ENCODE data around the gene B3GAT1.

Gene B3GAT1

GRCh38 chr11:134372536-134372935 lies 39.5 kb downstream of the B3GAT1 start:
- no peak for DNase-seq (ENCODE audit: low spot score in 2 of 2)
- H3K9me3 ChIP-seq: no peaks in the 10 kb centered on the region
- H3K4me3 ChIP-seq: no peak overlapping the region
- H3K27me3 ChIP-seq (ENCODE audit: low read depth): no peaks in the 10 kb centered on the region
- no peaks in the 10 kb centered on the region for H3K4me1 ChIP-seq
- in situ Hi-C loops (cut with MboI; ENCODE audit: low sequenced_read_pairs): no loop called here
- peaks cover 4% of the 10 kb centered on the region for H3K36me3 ChIP-seq (replicated peaks)

- in situ Hi-C loops (cut with MboI; ENCODE audit: low sequenced_read_pairs): no loop called here
- no peaks in the 10 kb centered on the region for H3K9me3 ChIP-seq
- H3K4me1 ChIP-seq: no peaks in the 10 kb centered on the region
- no peaks in the 10 kb centered on the region for H3K27me3 ChIP-seq (ENCODE audit: low read depth)
- DNase-seq (ENCODE audit: low spot score in 2 of 2): no peak
- H3K36me3 ChIP-seq (replicated peaks): peaks cover 4% of the 10 kb centered on the region
- H3K4me3 ChIP-seq: no peak overlapping the region
These were observed 40.4 kb downstream of the B3GAT1 start for GRCh38 chr11:134371436-134372185.

GRCh38 chr11:134370526-134371435 lies 41.3 kb downstream of the B3GAT1 start:
- Histone ChIP-seq H3K4me3 (no peak overlapping the region), H3K4me1 (no peaks in the 10 kb centered on the region), H3K9me3 (no peaks in the 10 kb centered on the region), H3K36me3 (replicated peaks) (peaks cover 4% of the 10 kb centered on the region), H3K27me3 (ENCODE audit: low read depth) (no peaks in the 10 kb centered on the region)
- in situ Hi-C loops (cut with MboI; ENCODE audit: low sequenced_read_pairs): no loop called here
- no peak for DNase-seq (ENCODE audit: low spot score in 2 of 2)

GRCh38 chr11:134369656-134370525 lies 42.2 kb downstream of the B3GAT1 start:
- DNase-seq (ENCODE audit: low spot score in 2 of 2): no peak
- H3K36me3 ChIP-seq (replicated peaks): peaks cover 4% of the 10 kb centered on the region
- in situ Hi-C loops (cut with MboI; ENCODE audit: low sequenced_read_pairs): no loop called here
- H3K27me3 ChIP-seq (ENCODE audit: low read depth): no peaks in the 10 kb centered on the region
- H3K9me3 ChIP-seq: no peaks in the 10 kb centered on the region
- no peak overlapping the region for H3K4me3 ChIP-seq
- H3K4me1 ChIP-seq: no peaks in the 10 kb centered on the region

- Histone ChIP-seq H3K9me3 (no peaks in the 10 kb centered on the region), H3K27me3 (ENCODE audit: low read depth) (no peaks in the 10 kb centered on the region), H3K4me1 (no peaks in the 10 kb centered on the region), H3K4me3 (no peak overlapping the region), H3K36me3 (replicated peaks) (peaks cover 4% of the 10 kb centered on the region)
- in situ Hi-C loops (cut with MboI; ENCODE audit: low sequenced_read_pairs): no loop called here
- no peak for DNase-seq (ENCODE audit: low spot score in 2 of 2)
These were observed 44.3 kb downstream of the B3GAT1 start for GRCh38 chr11:134367781-134368180.

GRCh38 chr11:134366254-134366653 lies 45.8 kb downstream of the B3GAT1 start:
- H3K4me3 ChIP-seq: no peak overlapping the region
- no peaks in the 10 kb centered on the region; the same call in none of the 2 replicates for H3K36me3 ChIP-seq (replicated peaks)
- H3K27me3 ChIP-seq (ENCODE audit: low read depth): no peaks in the 10 kb centered on the region
- no peak for DNase-seq (ENCODE audit: low spot score in 2 of 2)
- no peaks in the 10 kb centered on the region for H3K4me1 ChIP-seq
- H3K9me3 ChIP-seq: no peaks in the 10 kb centered on the region
- in situ Hi-C loops (cut with MboI; ENCODE audit: low sequenced_read_pairs): no loop called here

- no peaks in the 10 kb centered on the region; the same call in 1 of the 2 replicates for H3K36me3 ChIP-seq (replicated peaks)
- H3K27me3 ChIP-seq (ENCODE audit: low read depth): no peaks in the 10 kb centered on the region
- in situ Hi-C loops (cut with MboI; ENCODE audit: low sequenced_read_pairs): no loop called here
- no peak overlapping the region for H3K4me3 ChIP-seq
- H3K4me1 ChIP-seq: no peaks in the 10 kb centered on the region; the same call in 1 of the 2 replicates
- H3K9me3 ChIP-seq: no peaks in the 10 kb centered on the region
- no peak for DNase-seq (ENCODE audit: low spot score in 2 of 2)
These were observed 46.8 kb downstream of the B3GAT1 start for GRCh38 chr11:134365011-134365925.

GRCh38 chr11:134364261-134364660 lies 47.8 kb downstream of the B3GAT1 start:
- Histone ChIP-seq H3K27me3 (ENCODE audit: low read depth) (no peaks in the 10 kb centered on the region), H3K4me1 (no peaks in the 10 kb centered on the region; the same call in 1 of the 2 replicates), H3K36me3 (replicated peaks) (no peaks in the 10 kb centered on the region; the same call in 1 of the 2 replicates), H3K4me3 (no peak overlapping the region), H3K9me3 (no peaks in the 10 kb centered on the region)
- DNase-seq (ENCODE audit: low spot score in 2 of 2): no peak
- in situ Hi-C loops (cut with MboI; ENCODE audit: low sequenced_read_pairs): no loop called here

GRCh38 chr11:134363592-134363991 lies 48.5 kb downstream of the B3GAT1 start:
- H3K27me3 ChIP-seq (ENCODE audit: low read depth): no peaks in the 10 kb centered on the region
- no peak overlapping the region for H3K4me3 ChIP-seq
- no peaks in the 10 kb centered on the region; the same call in 1 of the 2 replicates for H3K4me1 ChIP-seq
- H3K36me3 ChIP-seq (replicated peaks): no peaks in the 10 kb centered on the region; the same call in 1 of the 2 replicates
- DNase-seq (ENCODE audit: low spot score in 2 of 2): no peak
- H3K9me3 ChIP-seq: no peaks in the 10 kb centered on the region
- in situ Hi-C loops (cut with MboI; ENCODE audit: low sequenced_read_pairs): no loop called here

- H3K4me1 ChIP-seq: no peaks in the 10 kb centered on the region; the same call in 1 of the 2 replicates
- no peaks in the 10 kb centered on the region; the same call in 1 of the 2 replicates for H3K36me3 ChIP-seq (replicated peaks)
- DNase-seq (ENCODE audit: low spot score in 2 of 2): no peak
- in situ Hi-C loops (cut with MboI; ENCODE audit: low sequenced_read_pairs): no loop called here
- no peaks in the 10 kb centered on the region for H3K27me3 ChIP-seq (ENCODE audit: low read depth)
- H3K4me3 ChIP-seq: no peak overlapping the region
- H3K9me3 ChIP-seq: no peaks in the 10 kb centered on the region
These were observed 48.9 kb downstream of the B3GAT1 start for GRCh38 chr11:134363161-134363560.

- in situ Hi-C loops (cut with MboI; ENCODE audit: low sequenced_read_pairs): no loop called here
- H3K36me3 ChIP-seq (replicated peaks): no peaks in the 10 kb centered on the region; the same call in 1 of the 2 replicates
- no peaks in the 10 kb centered on the region for H3K9me3 ChIP-seq
- DNase-seq (ENCODE audit: low spot score in 2 of 2): no peak
- no peaks in the 10 kb centered on the region for H3K27me3 ChIP-seq (ENCODE audit: low read depth)
- no peak overlapping the region for H3K4me3 ChIP-seq
- no peaks in the 10 kb centered on the region; the same call in 1 of the 2 replicates for H3K4me1 ChIP-seq
These were observed 49.7 kb downstream of the B3GAT1 start for GRCh38 chr11:134362192-134362901.

- Histone ChIP-seq H3K36me3 (replicated peaks) (no peaks in the 10 kb centered on the region; the same call in 1 of the 2 replicates), H3K4me1 (no peaks in the 10 kb centered on the region; the same call in 1 of the 2 replicates), H3K4me3 (no peak overlapping the region), H3K27me3 (ENCODE audit: low read depth) (no peaks in the 10 kb centered on the region), H3K9me3 (no peaks in the 10 kb centered on the region)
- DNase-seq (ENCODE audit: low spot score in 2 of 2): no peak
- in situ Hi-C loops (cut with MboI; ENCODE audit: low sequenced_read_pairs): no loop called here
These were observed 50.4 kb downstream of the B3GAT1 start for GRCh38 chr11:134361661-134362060.

Measured in HAP-1 (cell line).